ENCODE data around the gene RBM19.

GRCh38 chr12:113949321-113950305, 16.5 kb downstream of the RBM19 start:
- no peak for TF ChIP-seq CTCF (IDR thresholded peaks at IDR 0.05; ENCODE audit: low read length)
- no peak for TF ChIP-seq EZH2 (IDR thresholded peaks at IDR 0.05; ENCODE audit: borderline replicate concordance, low read length)
